GM12878 (cell line): ENCODE results near the gene ASPG. TPM values are rescaled to one million over a fixed set of nuclear protein-coding genes. Genes with fewer than 3 reads are reported as not detected.

Source experiments
- ATAC-seq: fragments of 200-7000 bp; cut with Tn5 transposase; 3 replicates; pipeline ENCODE4 v1.9.1; 2020; ENCODE audit warnings: mild to moderate bottlenecking, moderate library complexity
- BruUV-seq: library from RNA; stranded (reverse); fragments of 400-500 nt; replicated peaks from 2 replicates; lab custom pipeline; 2021; lab: Mats Ljungman, UMichigan
- CTCF ChIA-PET: fragments of 300-600 bp; sonication (Branson Sonifier 250); formaldehyde crosslinking; extraction: SDS; loops from one replicate; lab custom pipeline; 2021; ENCODE audit warnings: inconsistent platforms; lab: Yijun Ruan, JAX
- POLR2A ChIA-PET: fragments of 350-600 bp; formaldehyde crosslinking; extraction: SDS; loops from one replicate; lab custom pipeline; 2021; ENCODE audit warnings: inconsistent platforms; lab: Charles Lee
- RAD21 ChIA-PET: fragments of 300-600 bp; sonication (Branson Sonifier 250); formaldehyde crosslinking; loops from one replicate; lab custom pipeline; 2023; ENCODE audit warnings: antibody characterized with exemption; ENCODE audit not compliant: unreplicated experiment; lab: Charles Lee
- SMC1A ChIA-PET: fragments of 300-600 bp; sonication (Branson Sonifier 250); formaldehyde crosslinking; loops from one replicate; lab custom pipeline; 2023; ENCODE audit not compliant: unreplicated experiment, uncharacterized antibody; lab: Charles Lee
- DNase-seq: peaks from one replicate; pipeline ENCODE4 v3.0.0-alpha.2; 2011; ENCODE audit warnings: low read depth, low spot score
- FAIRE-seq: peaks from 3 replicates; lab custom pipeline; 2011; peaks lifted over from hg19 to GRCh38; lab: Jason Lieb, UNC
- H2AFZ ChIP-seq: 2 replicates; pipeline ENCODE4 v1.6.0; 2011; ENCODE audit warnings: low read depth, low read length, control low read depth; ENCODE audit not compliant: control insufficient read depth
- H3K27ac ChIP-seq: 2 replicates; pipeline ENCODE4 v1.5.1; 2011; ENCODE audit warnings: control low read depth; ENCODE audit not compliant: control insufficient read depth, insufficient read depth
- H3K27me3 ChIP-seq, 2 experiments: replicated peaks in 1 of 2; 2 replicates each; pipeline versions ENCODE4 v1.6.0 to v1.6.1; 2011; ENCODE audit warnings: low read length in 1 of 2; ENCODE audit not compliant: control insufficient read depth in 2 of 2, insufficient read depth in 2 of 2
- H3K36me3 ChIP-seq, 2 experiments: 2 replicates each; pipeline ENCODE4 v1.5.1; 2011; ENCODE audit warnings: low read length in 1 of 2; ENCODE audit not compliant: control insufficient read depth in 2 of 2, insufficient read depth in 2 of 2
- H3K4me1 ChIP-seq: 2 replicates; pipeline ENCODE4 v1.6.1; 2011; ENCODE audit warnings: mild to moderate bottlenecking, low read length, moderate library complexity, mixed read lengths; ENCODE audit not compliant: control insufficient read depth, insufficient read depth
- H3K4me2 ChIP-seq: 2 replicates; pipeline ENCODE4 v1.6.0; 2011; ENCODE audit warnings: control low read depth; ENCODE audit not compliant: control insufficient read depth, insufficient read depth
- H3K4me3 ChIP-seq: fragments of 200-600 bp; sonication (generic); 2 replicates; pipeline ENCODE4 v1.5.1; 2016
- H3K79me2 ChIP-seq: 2 replicates; pipeline ENCODE4 v1.6.0; 2011; ENCODE audit warnings: low read length; ENCODE audit not compliant: control insufficient read depth, insufficient read depth
- H3K9ac ChIP-seq: 2 replicates; pipeline ENCODE4 v1.8.0; 2011; ENCODE audit warnings: low read length, control low read depth, mixed read lengths; ENCODE audit not compliant: control insufficient read depth, insufficient read depth
- H3K9me3 ChIP-seq: replicated peaks from 3 replicates; pipeline ENCODE4 v1.5.1; 2011; ENCODE audit warnings: mild to moderate bottlenecking, low read length; ENCODE audit not compliant: control insufficient read depth, insufficient read depth
- H4K20me1 ChIP-seq: 2 replicates; pipeline ENCODE4 v1.6.0; 2011; ENCODE audit not compliant: control insufficient read depth, insufficient read depth
- CEBPB ChIP-seq, 2 experiments: fragments of 150-350 bp in 1 of 2; IDR thresholded peaks; 2 replicates each; pipeline ENCODE4 v1.6.1; 2012 to 2014; ENCODE audit warnings: low read depth in 2 of 2, low read length in 2 of 2, borderline replicate concordance in 1 of 2, inconsistent platforms in 1 of 2
- CEBPZ ChIP-seq: fragments of 150-350 bp; IDR thresholded peaks from 2 replicates; pipeline ENCODE4 v1.6.1; 2016; ENCODE audit warnings: low read depth, low read length
- CHD4 ChIP-seq: fragments of 200-600 bp; sonication (generic); IDR thresholded peaks from 2 replicates; pipeline ENCODE4 v1.6.1; 2016; ENCODE audit warnings: mild to moderate bottlenecking
- MEF2B ChIP-seq: fragments of 450-650 bp; IDR thresholded peaks from 2 replicates; pipeline ENCODE4 v1.6.1; 2018; ENCODE audit warnings: mild to moderate bottlenecking, moderate library complexity; ENCODE audit not compliant: partially characterized antibody, poor library complexity, severe bottlenecking
- PKNOX1 ChIP-seq: fragments of 450-650 bp; IDR thresholded peaks from 2 replicates; pipeline ENCODE4 v1.6.1; 2016; ENCODE audit warnings: mild to moderate bottlenecking
- TCF3 ChIP-seq: IDR thresholded peaks from 2 replicates; pipeline ENCODE4 v1.6.1; 2012; ENCODE audit warnings: low read depth, mild to moderate bottlenecking, low read length, borderline replicate concordance; ENCODE audit not compliant: insufficient read depth
- ZNF622 ChIP-seq: fragments of 450-650 bp; IDR thresholded peaks from 2 replicates; pipeline ENCODE4 v1.6.1; 2017; ENCODE audit warnings: mild to moderate bottlenecking, inconsistent platforms
- WGBS: methylation state at CpG from one replicate; pipeline ENCODE4 v1.1.6; 2016; ENCODE audit warnings: low lambda C conversion rate; ENCODE audit not compliant: insufficient replicate concordance, insufficient coverage; ENCODE audit errors: missing lambda C conversion rate; 5-methylcytosine and 5-hydroxymethylcytosine counted together
- in situ Hi-C: fragments of 300-500 bp; cut with MboI; formaldehyde crosslinking; loops from 9 replicates; pipeline ENCODE4 v1.14.3; 2018; ENCODE audit warnings: mixed read lengths
- intact Hi-C: fragments of 100-400 bp; cut with micrococcal nuclease; formaldehyde crosslinking; loops from one replicate; pipeline ENCODE4 v1.14.2; 2022; ENCODE audit not compliant: unreplicated experiment
- polyA plus RNA-seq, 11 experiments: library from polyadenylated mRNA; depleted of rRNA in 4 of 11; unstranded in 6 of 11; stranded (reverse) in 5 of 11; fragments of >200 nt; fragmentation: Nextera tagmentation in 4 of 11; fragmentation: Illumina TruSeq in 1 of 11; extraction: Ambion mirVana in 4 of 11; extraction: Trizol in 1 of 11; gene quantifications; 1 replicate in 1 of 11; 2 replicates in 10 of 11; pipeline versions ENCODE4 v1.2.1 to v1.2.3, GENCODE V29; 2011 to 2016; ENCODE audit warnings: inconsistent platforms in 2 of 11, missing spikeins in 2 of 11, low read depth in 1 of 11
- total RNA-seq, 4 experiments: library from RNA; depleted of rRNA in 3 of 4; stranded (reverse); fragments of >200 nt in 3 of 4; fragmentation: Illumina TruSeq in 1 of 4; extraction: Trizol in 1 of 4; gene quantifications; 2 replicates each; pipeline versions ENCODE4 v1.2.1 to v1.2.3, GENCODE V29; 2013 to 2021

The ASPG gene
- total and polyA plus RNA-seq, 10 of the 15 experiments (the other 5 are each of a cell fraction or from before 2014, with no cell fraction given) = not detected

GRCh38 chr14:104104076-104104901, 18.8 kb downstream of the ASPG start:
- Histone ChIP-seq H3K4me2 (no peak overlapping the region), H3K27me3 (0 out of 4 replicates have a peak, but pooled peaks cover 0 to 1% of the 10 kb centered on the region in 2 experiments), H3K36me3 (no peaks in the 10 kb centered on the region), H3K4me3 (no peak overlapping the region), H2AFZ (no peak overlapping the region), H4K20me1 (no peaks in the 10 kb centered on the region), H3K9ac (no peak overlapping the region), H3K9me3 (no peaks in the 10 kb centered on the region), H3K79me2 (no peaks in the 10 kb centered on the region), H3K27ac (no peak overlapping the region), H3K4me1 (no peaks in the 10 kb centered on the region)
- in situ Hi-C loops = no loop called here
- no TSS peak for BruUV-seq
- ChIA-PET RAD21 (no interaction called here), SMC1A (no interaction called here), CTCF (no interaction called here), POLR2A (no interaction called here)
- no peak for ATAC-seq
- no peak for FAIRE-seq
- TF ChIP-seq CEBPB (IDR thresholded peaks at IDR 0.05; ENCODE audit: borderline replicate concordance in 1 of 2, low read depth in 2 of 2, low read length in 2 of 2) = no peak
- no peak for TF ChIP-seq CEBPZ
- TF ChIP-seq CHD4 = no peak
- TF ChIP-seq ZNF622 = no peak
- no peak for TF ChIP-seq PKNOX1
- TF ChIP-seq MEF2B = no peak
- no peak for TF ChIP-seq TCF3
- intact Hi-C loops = no loop called here
- 49% methylated on average over 32 of the region's 35 CpGs for WGBS
- DNase-seq = no peak
